Measurements from ENCODE around the gene CASP7.
A peak's percentile ranks its signal among the peaks of the same experiment; 100 is the strongest.
"Not testable (repeated sequence)": the region's sequence is repeated elsewhere in the genome, so short reads cannot be mapped to it uniquely, and the experiment has no call there.

CASP7 gene

GRCh38 chr10:113679463-113680189 lies at the start of gene CASP7:
CASP7 (plus strand) TSS chr10:113679912; CDS start chr10:113697494, 17,582 bp downstream.
- DNase-seq (ENCODE audit: low spot score) = peak; percentile 77

DNA sequence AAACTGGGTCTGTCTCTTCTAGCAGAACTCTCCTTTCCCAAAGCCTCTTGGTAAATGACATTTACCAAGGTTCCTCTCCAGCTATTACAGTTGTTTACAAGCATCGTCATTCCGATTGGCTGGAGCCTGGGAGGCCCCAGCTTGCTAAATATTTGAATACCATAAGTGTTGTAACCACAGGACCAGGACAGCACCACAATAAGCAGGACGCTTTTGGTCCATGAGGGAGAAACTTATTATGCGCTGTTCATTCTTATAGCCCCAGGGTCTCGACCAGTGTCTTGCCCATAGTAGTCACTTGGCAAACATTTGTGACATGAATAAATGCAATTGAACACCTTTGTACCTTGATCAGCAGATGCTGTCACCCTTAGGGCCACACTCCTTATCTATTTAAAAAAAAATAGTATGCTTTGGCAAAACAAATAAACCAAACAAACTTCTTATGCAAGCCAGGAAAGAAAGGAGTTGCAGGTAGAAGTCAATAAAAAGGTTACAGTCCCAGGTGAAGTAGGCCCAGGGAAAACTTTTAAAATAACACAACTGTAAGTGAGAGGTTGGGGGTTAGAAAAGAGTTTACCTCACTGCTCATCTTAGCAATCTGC lies 48.7 kb upstream of the CASP7 start:
- DNase-seq (ENCODE audit: low spot score) = no peak

GRCh38 chr10:113631684-113632367 lies 47.9 kb upstream of the CASP7 start:
- no peak for DNase-seq (ENCODE audit: low spot score)

- DNase-seq (ENCODE audit: low spot score) = no peak
These were observed 39.7 kb upstream of the CASP7 start for GRCh38 chr10:113639966-113640365.

GRCh38 chr10:113641702-113642101 lies 38.0 kb upstream of the CASP7 start:
- DNase-seq (ENCODE audit: low spot score) = no peak

- DNase-seq (ENCODE audit: low spot score) = no peak
These were observed 36.5 kb upstream of the CASP7 start for GRCh38 chr10:113643183-113643582.

- DNase-seq (ENCODE audit: low spot score) = no peak
These were observed 35.3 kb upstream of the CASP7 start for GRCh38 chr10:113644185-113645120.

DNA sequence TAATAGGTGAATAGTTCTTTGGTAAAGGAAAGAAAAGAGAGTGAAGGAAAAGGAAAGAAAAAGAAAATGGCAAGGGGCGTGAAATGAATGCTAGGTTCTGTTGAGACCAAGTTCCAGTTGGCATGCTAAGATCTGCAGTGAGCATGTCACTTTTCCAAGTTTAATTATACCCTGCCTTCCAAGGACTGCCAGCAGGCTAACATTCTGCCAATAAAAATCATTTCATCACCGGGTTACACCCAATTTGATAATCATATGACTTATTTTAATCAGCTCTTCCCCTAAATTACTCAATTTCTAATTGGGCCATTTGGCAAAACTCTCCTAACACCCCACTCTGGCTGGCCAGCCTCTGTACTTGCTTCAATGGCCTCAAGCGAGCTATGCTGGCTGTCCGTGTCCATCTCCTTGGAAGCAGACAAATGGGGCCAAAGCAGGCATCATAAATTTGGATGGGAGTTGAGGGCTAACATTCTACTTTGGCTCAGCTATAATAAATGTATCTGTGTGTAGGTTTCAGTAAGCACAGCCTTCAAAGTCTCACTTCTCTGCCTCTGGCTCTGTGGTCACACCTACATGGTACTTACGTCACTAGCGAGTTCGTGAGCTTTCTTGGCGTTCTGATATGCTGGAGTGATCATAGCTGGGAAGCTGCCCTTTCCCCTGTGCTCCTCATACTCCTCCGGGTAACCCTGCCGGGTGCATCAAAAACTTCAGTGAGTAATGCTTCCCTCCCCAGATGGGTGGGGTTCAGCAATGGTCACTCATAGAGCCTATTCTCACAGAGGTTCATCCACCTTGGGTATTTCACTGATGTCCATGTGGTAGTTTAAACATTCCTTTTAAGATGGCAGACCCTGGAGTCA lies 33.1 kb upstream of the CASP7 start:
- no peak for DNase-seq (ENCODE audit: low spot score)

DNA sequence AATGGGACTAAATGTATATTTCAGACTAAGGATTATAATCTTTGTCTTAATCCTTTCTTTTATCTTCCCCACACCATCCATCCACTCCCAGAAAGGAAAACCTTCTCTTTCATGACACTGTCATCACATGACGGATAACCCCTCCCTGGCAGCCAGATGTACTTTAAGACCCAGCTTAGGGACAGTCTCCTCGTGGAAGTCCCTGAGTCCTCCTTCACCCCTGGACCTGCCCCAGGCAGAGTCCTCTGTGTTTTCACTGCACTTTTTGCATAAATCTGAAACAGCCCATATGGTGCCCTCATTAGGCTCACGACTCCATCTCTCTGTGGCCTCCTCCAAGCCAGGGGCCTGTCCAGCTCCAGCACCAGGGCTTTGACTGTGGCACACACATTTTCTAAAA lies 31.9 kb upstream of the CASP7 start:
- no peak for DNase-seq (ENCODE audit: low spot score)

- no peak for DNase-seq (ENCODE audit: low spot score)
These were observed 31.2 kb upstream of the CASP7 start for GRCh38 chr10:113648478-113648877.

GRCh38 chr10:113650172-113650571 lies 29.5 kb upstream of the CASP7 start:
- no peak for DNase-seq (ENCODE audit: low spot score)

- DNase-seq (ENCODE audit: low spot score) = no peak
These were observed 28.7 kb upstream of the CASP7 start for GRCh38 chr10:113651021-113651420.

DNA sequence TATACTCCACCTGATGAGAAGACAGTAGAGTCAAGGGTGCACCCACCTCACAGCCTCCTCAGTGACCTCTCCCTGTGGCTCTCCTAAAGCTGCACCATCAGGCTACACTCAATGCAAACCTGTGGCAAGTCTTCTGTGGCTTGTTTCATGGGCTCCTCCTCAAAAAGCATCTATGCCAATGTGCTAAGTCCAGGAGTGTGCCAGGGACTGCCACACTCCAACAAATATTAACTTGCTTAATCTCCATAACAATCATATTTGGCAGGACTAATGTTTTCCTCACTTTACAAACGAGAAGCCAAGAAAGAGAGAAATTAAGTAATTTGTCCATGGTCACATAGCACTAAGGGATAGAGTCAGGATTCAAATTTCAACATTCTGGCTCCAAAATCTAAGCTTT lies 27.8 kb upstream of the CASP7 start:
- no peak for DNase-seq (ENCODE audit: low spot score)

DNA sequence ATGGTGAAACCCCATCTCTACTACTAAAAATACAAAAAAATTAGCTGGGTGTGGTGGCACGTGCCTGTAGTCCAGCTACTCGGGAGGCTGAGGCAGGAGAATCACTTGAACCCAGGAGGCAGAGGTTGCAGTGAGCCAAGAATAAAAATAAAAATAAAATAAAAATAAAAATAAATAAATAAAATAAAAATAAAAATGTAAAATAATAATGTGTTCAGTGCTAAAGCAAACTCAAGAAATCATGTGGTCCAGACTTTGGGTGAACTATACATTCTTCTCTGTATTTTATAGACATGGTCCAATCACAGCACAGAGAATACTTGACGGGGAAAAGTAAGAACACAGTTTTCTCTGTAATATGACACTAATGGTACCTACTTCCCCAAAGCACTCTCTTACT lies 27.3 kb upstream of the CASP7 start:
- DNase-seq (ENCODE audit: low spot score) = not testable (repeated sequence)

DNA sequence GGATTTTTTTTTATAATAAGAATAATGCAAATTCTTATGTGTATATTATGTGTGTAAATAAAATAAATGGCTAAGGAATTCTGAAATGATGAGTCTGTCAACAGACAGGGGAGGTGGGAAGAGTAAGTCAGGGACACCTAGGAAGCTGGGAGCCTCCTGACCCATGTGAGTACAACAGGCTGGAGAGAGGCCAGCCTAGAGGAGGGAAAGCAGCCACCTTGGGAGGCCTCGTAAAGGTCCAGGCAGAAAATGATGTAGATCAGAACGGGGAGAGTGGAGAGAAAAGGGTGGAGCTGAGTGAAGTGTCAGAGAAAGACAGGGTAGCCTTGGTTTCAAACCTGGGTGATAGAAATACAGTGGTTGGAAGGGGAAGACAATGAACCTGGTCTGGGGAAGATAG lies 22.8 kb upstream of the CASP7 start:
- DNase-seq (ENCODE audit: low spot score) = no peak

GRCh38 chr10:113657544-113657943 lies 22.2 kb upstream of the CASP7 start:
- DNase-seq (ENCODE audit: low spot score) = no peak

GRCh38 chr10:113661332-113661731 lies 18.4 kb upstream of the CASP7 start:
- DNase-seq (ENCODE audit: low spot score) = no peak

DNA sequence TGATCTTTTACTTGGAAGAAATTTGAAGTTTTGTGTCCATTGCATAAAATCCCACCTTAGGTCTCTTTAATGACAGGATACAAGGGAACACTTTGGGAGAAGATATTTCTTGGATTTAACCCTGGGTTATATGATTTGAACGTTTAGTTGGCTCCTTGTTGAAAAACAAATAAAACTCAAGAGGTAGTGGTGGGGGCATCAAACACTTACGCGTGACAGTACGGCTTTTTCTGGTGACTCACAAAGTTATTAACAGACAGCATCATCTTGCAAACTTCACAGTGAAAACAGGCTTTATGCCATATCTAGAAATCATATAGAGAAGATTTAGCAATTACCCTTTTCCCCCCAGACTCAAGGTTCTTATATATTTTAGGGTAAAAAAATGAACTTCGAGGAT lies 16.6 kb upstream of the CASP7 start:
- DNase-seq (ENCODE audit: low spot score) = no peak

GRCh38 chr10:113663908-113664307 lies 15.8 kb upstream of the CASP7 start, which contains the start of gene NRAP:
NRAP (minus strand) TSS chr10:113664041; CDS start chr10:113663882, 159 bp downstream.
- no peak for DNase-seq (ENCODE audit: low spot score)

- DNase-seq (ENCODE audit: low spot score) = no peak
These were observed 14.4 kb upstream of the CASP7 start for GRCh38 chr10:113665352-113665751.

DNA sequence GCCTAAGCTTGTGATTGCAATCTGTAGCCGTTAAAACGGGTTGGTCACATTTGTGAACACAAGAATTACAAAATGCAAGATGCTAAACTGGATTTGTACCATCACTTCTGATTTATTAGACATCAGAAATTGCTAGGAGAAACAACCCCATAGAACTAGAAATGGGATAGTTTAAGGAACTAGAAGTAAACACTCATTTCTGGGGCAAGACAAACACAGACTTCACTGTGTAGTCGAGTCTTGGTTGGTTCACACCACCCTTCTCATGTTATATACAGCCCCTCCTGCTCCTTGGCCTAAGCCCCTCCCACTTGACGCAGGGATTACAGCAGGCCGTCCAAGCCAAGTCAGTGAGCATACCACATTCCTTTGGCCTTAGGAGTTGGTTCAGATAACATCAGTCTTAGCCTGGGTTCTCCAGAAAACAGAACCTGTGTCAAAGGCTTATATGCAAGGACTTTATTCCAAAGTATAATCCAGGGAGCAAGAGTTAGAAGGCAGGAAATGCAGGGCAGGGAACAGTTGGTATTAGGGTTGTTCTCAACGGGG lies 13.8 kb upstream of the CASP7 start:
- DNase-seq (ENCODE audit: low spot score) = no peak
